Upper lobe of left lung (tissue), 6 donors: ENCODE data around the gene MLIP. TPM values are rescaled to one million over a fixed set of nuclear protein-coding genes. Genes with fewer than 3 reads are reported as not detected.

Source experiments
- ATAC-seq, 2 donors: fragments of 200-7000 bp; cut with Tn5 transposase; one replicate each; pipeline ENCODE4 v1.9.1; 2022; ENCODE audit warnings: mild to moderate bottlenecking in 2 of 2, moderate library complexity in 2 of 2; ENCODE audit not compliant: low FRiP score in 2 of 2
- DNase-seq, 2 donors: peaks; one replicate each; pipeline ENCODE4 v3.0.0-alpha.2; 2019 to 2020
- H3K27ac ChIP-seq, 4 donors: fragments of 200-600 bp; sonication (generic); one replicate each; pipeline ENCODE4 v1.5.1; 2016 to 2019
- H3K27me3 ChIP-seq, 4 donors: fragments of 200-600 bp; sonication (generic); one replicate each; pipeline ENCODE4 v1.5.1; 2017 to 2019
- H3K36me3 ChIP-seq, 4 donors: fragments of 200-600 bp; sonication (generic); one replicate each; pipeline ENCODE4 v1.5.1; 2016 to 2019
- H3K4me1 ChIP-seq, 4 donors: fragments of 200-600 bp; sonication (generic); one replicate each; pipeline ENCODE4 v1.5.1; 2018 to 2019
- H3K4me3 ChIP-seq, 4 donors: fragments of 200-600 bp; sonication (generic); one replicate each; pipeline ENCODE4 v1.5.1; 2017 to 2019; ENCODE audit warnings: mild to moderate bottlenecking in 2 of 4, moderate library complexity in 1 of 4
- H3K9me3 ChIP-seq, 4 donors: fragments of 200-600 bp; sonication (generic); one replicate each; pipeline ENCODE4 v1.5.1; 2018 to 2019
- CTCF ChIP-seq, 6 experiments: fragments of 450-650 bp in 4 of 6; fragments of 200-600 bp in 2 of 6; sonication (generic) in 2 of 6; IDR thresholded peaks; one replicate each; pipeline ENCODE4 v1.5.1; 2016 to 2019; ENCODE audit warnings: antibody characterized with exemption in 6 of 6
- EP300 ChIP-seq, 4 donors: sonication (generic); formaldehyde crosslinking; IDR thresholded peaks; one replicate each; pipeline ENCODE4 v1.5.1; 2017; ENCODE audit warnings: antibody characterized with exemption in 4 of 4, control low read depth in 2 of 4
- POLR2A ChIP-seq, 4 donors: fragments of 450-650 bp; IDR thresholded peaks; one replicate each; pipeline ENCODE4 v1.5.1; 2016 to 2017; ENCODE audit warnings: antibody characterized with exemption in 4 of 4, mild to moderate bottlenecking in 2 of 4
- POLR2AphosphoS5 ChIP-seq, 2 donors: sonication (generic); formaldehyde crosslinking; IDR thresholded peaks; one replicate each; pipeline ENCODE4 v1.5.1; 2017; ENCODE audit warnings: antibody characterized with exemption in 2 of 2
- WGBS, 2 donors: methylation state at CpG; one replicate each; pipeline ENCODE4 v1.1.5; 2017 to 2018; 5-methylcytosine and 5-hydroxymethylcytosine counted together
- total RNA-seq, 6 donors: library from RNA; depleted of rRNA in 4 of 6; stranded (reverse); fragments of >200 nt in 4 of 6; gene quantifications; one replicate each; pipeline versions ENCODE4 v1.1.0 to v1.2.1, GENCODE V29; 2016 to 2021
- donor health status: DM: no; HTN: no; CAD: no; lungs with moderate emphysema.
- donor health status: DM: no; HTN: yes; CAD: no; lungs with severe emphysema.

The MLIP gene
- total RNA-seq, 6 donors from 2014 or later: 0.47 to 1.3 (median 0.77) TPM; not detected in 2

GRCh38 chr6:54179152-54179551 is 67.9 kb downstream of the MLIP start:
- DNase-seq: no peak
- Histone ChIP-seq H3K36me3 (no peaks in the 10 kb centered on the region), H3K27me3 (no peaks in the 10 kb centered on the region), H3K27ac (no peak overlapping the region), H3K4me3 (no peak overlapping the region), H3K9me3 (no peaks in the 10 kb centered on the region), H3K4me1 (no peaks in the 10 kb centered on the region)
- 0% methylated on average over 1 of the region's 1 CpG for WGBS, 2 donors
- no peak for ATAC-seq
- TF ChIP-seq CTCF (IDR thresholded peaks at IDR 0.05) (no peak), EP300 (IDR thresholded peaks at IDR 0.05) (no peak), POLR2AphosphoS5 (IDR thresholded peaks at IDR 0.05) (no peak)

- ATAC-seq (no peak), DNase-seq (no peak)
- 91 to 94% methylated on average over 7 of the region's 7 CpGs for WGBS, 2 donors
- no peaks in the 10 kb centered on the region for H3K27me3 ChIP-seq
- no peak for TF ChIP-seq EP300 (IDR thresholded peaks at IDR 0.05)
- TF ChIP-seq POLR2A (IDR thresholded peaks at IDR 0.05): no peak
- TF ChIP-seq POLR2AphosphoS5 (IDR thresholded peaks at IDR 0.05): no peak
- no peak for TF ChIP-seq CTCF (IDR thresholded peaks at IDR 0.05)
- no peaks in the 10 kb centered on the region for H3K9me3 ChIP-seq
- no peak overlapping the region for H3K27ac ChIP-seq
- no peaks in the 10 kb centered on the region for H3K36me3 ChIP-seq
- H3K4me1 ChIP-seq: no peaks in the 10 kb centered on the region
- no peak overlapping the region for H3K4me3 ChIP-seq
Measured at GRCh38 chr6:54183616-54184015, 72.4 kb downstream of the MLIP start.

- WGBS, 2 donors: 75 to 90% methylated on average over 1 of the region's 1 CpG
Measured at GRCh38 chr6:54185885-54186284, 74.6 kb downstream of the MLIP start.

GRCh38 chr6:54188846-54189245 is 77.6 kb downstream of the MLIP start:
- no peaks in the 10 kb centered on the region for H3K27me3 ChIP-seq
- ATAC-seq: no peak

More at GRCh38 chr6:54185885-54186284, 74.6 kb downstream of the MLIP start:
- no peak for TF ChIP-seq POLR2A (IDR thresholded peaks at IDR 0.05)
- Histone ChIP-seq H3K4me3 (no peak overlapping the region), H3K27ac (no peak overlapping the region), H3K27me3 (no peaks in the 10 kb centered on the region), H3K4me1 (no peaks in the 10 kb centered on the region), H3K9me3 (no peaks in the 10 kb centered on the region), H3K36me3 (no peaks in the 10 kb centered on the region)
- ATAC-seq (no peak), DNase-seq (no peak)

GRCh38 chr6:54191461-54191860 is 80.2 kb downstream of the MLIP start:
- TF ChIP-seq POLR2A (IDR thresholded peaks at IDR 0.05) (no peak), POLR2AphosphoS5 (IDR thresholded peaks at IDR 0.05) (no peak), CTCF (IDR thresholded peaks at IDR 0.05) (no peak), EP300 (IDR thresholded peaks at IDR 0.05) (no peak)
- Histone ChIP-seq H3K27me3 (no peaks in the 10 kb centered on the region), H3K9me3 (no peaks in the 10 kb centered on the region), H3K27ac (no peak overlapping the region), H3K4me3 (no peak overlapping the region), H3K36me3 (no peaks in the 10 kb centered on the region), H3K4me1 (peaks cover 0 to 3% (median 0%) of the 10 kb centered on the region in 4 donors)
- WGBS, 2 donors: 38 to 47% methylated on average over 2 of the region's 2 CpGs
- peak in 1 of 2 donors; percentile 29 for ATAC-seq
- DNase-seq: no peak

More at GRCh38 chr6:54188846-54189245, 77.6 kb downstream of the MLIP start:
- peaks cover 0 to 3% (median 0%) of the 10 kb centered on the region in 4 donors for H3K4me1 ChIP-seq
- WGBS, 2 donors: 62 to 77% methylated on average over 2 of the region's 2 CpGs
- H3K9me3 ChIP-seq: no peaks in the 10 kb centered on the region
- H3K4me3 ChIP-seq: no peak overlapping the region
- TF ChIP-seq POLR2A (IDR thresholded peaks at IDR 0.05) (no peak), POLR2AphosphoS5 (IDR thresholded peaks at IDR 0.05) (no peak), CTCF (IDR thresholded peaks at IDR 0.05) (no peak), EP300 (IDR thresholded peaks at IDR 0.05) (no peak)
- H3K36me3 ChIP-seq: no peaks in the 10 kb centered on the region
- DNase-seq: no peak
- H3K27ac ChIP-seq: no peak overlapping the region
